SH-SY5Y (cell line): ENCODE data around the gene RAD51B.

Source experiments
- GATA2 ChIP-seq: IDR thresholded peaks from 2 replicates; pipeline ENCODE4 v1.6.1; 2011; ENCODE audit warnings: mild to moderate bottlenecking, low read depth, low read length
- GATA3 ChIP-seq: IDR thresholded peaks from 2 replicates; pipeline ENCODE4 v1.6.1; 2011; ENCODE audit warnings: low read depth, mild to moderate bottlenecking, low read length, moderate library complexity

The RAD51B gene

DNA sequence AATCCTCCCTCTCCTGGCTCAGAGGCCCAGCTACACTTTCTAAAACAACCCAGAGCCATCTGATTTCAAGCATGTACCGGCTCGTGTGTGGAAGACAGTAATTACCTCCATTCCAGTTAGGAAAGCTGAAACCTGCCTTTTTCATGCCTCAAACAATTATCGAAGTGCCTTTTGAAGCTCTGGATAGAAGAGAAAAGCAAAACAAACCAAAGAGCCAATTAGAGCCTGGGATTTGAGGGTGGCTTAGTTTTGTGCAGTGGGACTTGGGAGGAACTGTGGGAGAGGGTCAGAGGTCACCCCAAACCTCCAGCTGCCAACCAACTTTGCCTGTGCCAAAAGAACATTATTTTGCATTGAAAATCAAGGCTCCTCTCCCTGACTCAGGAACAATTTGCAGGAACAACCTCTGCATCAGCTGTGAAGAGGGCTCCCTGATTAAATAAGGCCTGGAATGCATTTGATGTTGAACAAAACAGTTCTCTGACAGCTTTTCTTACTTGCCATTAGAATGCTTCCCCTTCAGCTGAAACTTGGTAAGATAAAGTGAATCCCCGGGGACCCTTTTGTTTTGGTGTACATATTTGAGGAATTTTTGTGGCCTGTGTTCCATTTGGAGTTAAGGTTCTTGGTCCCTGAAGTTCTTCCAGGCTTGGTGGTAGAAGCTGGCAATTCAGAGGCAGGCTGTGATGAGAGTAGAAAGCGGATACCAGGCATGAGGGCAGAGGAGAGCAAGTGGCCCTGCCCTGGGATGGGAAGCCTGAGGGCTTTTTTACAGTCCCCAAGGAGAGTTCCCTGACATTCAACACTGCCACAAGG is 703.1 kb downstream of the RAD51B start:
- TF ChIP-seq GATA2 (no peak), GATA3 (no peak)

DNA sequence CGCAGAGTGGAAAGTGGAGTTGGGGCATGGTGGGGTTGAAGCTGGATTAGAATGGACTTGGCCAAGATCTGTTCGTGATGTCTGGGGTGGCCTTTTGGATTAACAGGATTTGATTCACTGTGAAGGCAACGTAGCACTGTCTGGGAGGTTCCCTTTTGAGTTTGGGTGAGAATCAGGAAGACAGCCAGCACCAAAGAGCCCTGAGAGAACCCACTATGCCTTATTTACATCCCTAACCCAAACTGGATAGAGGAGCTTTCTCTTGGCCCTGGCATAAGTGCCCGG is 703.7 kb downstream of the RAD51B start:
- no peak for TF ChIP-seq GATA2
- TF ChIP-seq GATA3: no peak

DNA sequence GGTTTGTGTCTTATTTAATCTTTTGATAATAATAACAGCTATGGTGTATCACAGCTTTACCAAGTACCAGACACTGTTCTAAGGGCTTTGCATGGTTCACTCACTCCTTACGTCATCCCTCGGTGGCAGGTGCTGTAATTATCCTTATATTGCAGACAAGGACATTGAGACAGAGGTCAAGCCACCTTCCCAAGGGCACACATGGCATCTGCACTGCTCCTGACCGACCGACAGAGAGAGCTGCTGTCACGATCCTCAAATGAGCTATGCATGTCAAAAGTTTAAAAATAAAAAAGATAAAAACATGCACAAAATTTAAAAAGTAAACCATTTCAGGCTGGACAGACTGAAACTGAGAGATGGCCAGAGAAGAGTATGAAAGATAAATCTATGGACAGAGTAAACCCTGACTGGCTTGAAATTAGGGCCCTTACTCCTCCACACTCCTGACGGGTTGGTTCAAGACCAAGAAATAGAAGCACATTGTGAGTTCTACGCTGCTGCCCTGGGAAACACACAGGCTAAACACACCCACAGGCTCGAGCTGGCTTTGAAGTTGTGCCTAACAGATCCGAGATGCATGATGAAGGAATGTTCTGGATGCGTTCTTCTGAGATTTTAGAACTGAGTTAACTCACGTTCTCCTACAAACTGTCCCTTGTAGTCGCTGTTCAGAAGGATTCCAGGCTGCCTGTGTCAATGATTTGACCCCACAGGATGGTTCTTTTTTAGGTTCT is 704.6 kb downstream of the RAD51B start:
- TF ChIP-seq GATA3 (no peak), GATA2 (no peak)

DNA sequence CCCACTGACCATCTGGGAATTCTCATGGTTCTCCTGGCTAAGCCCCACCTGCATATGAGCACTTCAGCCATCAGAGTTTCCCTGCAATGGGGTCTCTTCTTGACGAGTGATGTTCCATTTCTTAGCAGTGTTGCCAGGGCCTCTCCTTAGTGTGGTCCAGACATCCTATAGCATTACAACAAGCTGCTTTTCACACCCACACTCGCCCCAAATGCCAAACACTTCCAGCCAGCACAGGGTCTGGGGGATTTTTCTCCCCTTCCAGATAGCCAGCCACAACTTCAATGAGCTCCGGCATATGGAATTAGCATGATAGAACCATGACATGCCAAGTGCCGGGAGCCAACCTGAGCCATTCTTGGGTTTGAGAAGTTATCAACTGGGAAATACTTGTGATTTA is 705.9 kb downstream of the RAD51B start:
- TF ChIP-seq GATA3 (no peak), GATA2 (no peak)

DNA sequence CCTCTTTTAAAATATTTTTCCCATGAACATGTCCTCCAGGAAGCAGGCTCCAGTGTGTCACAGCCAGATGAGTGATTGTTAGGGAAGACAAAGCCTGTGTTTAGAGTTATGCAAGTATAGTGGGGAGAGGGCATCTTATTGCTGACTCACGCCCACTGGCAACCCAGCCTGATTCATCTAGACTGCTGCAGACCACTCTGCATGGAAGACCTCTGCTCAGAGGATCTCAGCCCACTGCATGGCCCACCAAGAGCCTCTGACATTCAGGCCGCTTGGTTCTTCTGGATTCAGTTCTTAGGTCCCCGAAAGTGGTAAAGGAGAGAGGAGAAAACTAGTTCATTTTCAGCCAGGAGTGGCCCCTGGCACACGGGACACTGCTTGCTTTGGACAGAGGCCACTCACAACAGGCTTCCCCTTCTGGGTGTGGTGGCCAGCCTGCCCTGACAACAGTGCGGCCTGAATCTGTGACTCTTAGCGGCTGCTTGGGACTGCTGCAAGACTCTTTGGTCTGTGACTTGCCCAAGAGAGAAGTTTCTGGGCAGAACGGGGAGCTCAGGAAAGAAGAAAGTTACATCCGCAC is 707.0 kb downstream of the RAD51B start:
- TF ChIP-seq GATA3 (no peak), GATA2 (no peak)

DNA sequence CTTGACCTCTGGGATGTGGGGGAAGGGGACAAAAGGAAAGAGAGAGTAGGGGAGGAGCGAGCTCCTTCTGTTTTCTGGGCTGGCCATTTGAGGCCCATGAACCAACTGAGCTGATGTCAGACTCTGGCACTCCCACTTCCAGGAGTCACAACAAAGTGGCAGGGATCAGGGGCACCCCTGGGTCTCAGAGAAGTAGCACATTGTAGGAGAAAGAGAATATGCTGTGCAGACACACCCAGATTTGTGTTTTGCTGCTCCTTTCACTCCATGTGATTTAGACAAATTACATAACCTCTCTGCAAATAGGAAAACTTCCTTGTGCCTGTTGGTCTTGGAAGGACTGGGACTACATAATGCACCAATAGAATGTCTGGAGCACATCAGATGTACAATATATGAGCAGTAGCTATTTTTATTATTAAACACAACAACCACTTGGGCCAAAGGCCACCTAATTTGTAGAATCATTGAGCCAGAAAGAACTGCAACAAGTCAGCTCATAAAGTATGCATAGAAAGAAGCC is 707.8 kb downstream of the RAD51B start:
- TF ChIP-seq GATA3 (no peak), GATA2 (no peak)

DNA sequence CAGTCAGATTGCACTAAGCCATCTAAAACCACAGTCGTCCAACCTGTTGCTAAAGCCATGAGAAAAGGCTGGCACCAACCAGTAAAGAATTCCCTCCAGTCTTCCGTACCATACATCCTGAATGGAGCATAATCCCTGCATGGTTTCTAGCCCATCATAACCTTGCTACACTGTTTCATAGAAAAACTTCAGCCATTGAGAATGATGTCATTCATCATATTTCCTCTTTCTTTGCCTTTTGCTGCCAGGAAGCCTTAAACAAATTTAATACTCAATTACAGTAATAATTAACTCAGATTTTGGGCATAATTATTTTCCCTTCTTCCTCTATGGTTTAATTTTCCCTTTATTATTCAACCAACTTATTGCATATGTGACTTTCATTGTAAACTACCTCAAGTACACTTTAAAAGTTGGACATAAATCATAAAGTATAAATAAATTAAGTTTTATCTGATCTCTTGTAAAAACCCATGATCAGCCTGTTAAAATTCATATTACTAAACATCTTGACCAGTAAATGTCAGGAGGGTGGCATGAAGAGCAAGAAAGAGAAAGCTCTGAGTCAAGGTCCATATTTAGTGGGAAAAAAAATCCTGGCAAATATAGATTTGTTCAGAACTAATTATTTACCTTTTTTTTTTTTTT is 708.6 kb downstream of the RAD51B start:
- TF ChIP-seq GATA2 (no peak), GATA3 (no peak)

DNA sequence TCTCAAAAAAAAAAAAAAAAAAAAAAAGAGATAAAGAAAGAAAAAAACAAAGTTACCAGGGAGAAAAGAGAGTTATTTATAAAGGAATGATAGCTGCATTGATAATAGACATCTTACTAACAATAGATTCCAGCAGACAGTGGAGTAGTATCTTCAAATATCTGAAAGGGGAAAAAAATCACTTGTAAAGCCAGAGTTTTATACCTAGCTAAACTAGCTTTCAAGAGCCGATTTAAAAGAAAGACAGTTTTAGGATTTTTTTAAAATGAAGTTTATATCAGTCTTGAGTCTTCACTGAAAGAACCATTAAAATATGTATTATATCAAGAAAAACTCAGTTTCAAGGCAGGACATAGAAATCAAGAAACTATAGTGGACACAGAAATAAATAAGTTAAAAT is 710.9 kb downstream of the RAD51B start:
- TF ChIP-seq GATA3: no peak
- no peak for TF ChIP-seq GATA2

DNA sequence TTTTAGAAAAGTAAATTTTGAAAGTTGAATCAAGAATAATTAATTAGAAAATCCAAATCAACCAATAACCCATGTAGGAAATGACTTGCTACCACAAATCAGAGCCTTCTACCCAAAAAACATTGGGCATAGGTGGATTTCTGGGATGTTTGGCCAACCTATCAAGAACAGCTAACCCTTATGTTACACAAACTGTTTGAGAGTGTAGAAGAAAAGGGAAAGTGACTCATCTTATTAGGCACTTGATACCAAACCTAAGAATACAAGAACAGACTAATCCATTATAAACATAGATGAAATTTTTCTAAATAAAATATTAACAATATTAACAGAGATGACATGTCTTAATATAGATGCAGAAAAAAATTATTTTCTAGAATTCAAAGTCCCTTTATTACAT is 712.9 kb downstream of the RAD51B start:
- TF ChIP-seq GATA3 (no peak), GATA2 (no peak)

DNA sequence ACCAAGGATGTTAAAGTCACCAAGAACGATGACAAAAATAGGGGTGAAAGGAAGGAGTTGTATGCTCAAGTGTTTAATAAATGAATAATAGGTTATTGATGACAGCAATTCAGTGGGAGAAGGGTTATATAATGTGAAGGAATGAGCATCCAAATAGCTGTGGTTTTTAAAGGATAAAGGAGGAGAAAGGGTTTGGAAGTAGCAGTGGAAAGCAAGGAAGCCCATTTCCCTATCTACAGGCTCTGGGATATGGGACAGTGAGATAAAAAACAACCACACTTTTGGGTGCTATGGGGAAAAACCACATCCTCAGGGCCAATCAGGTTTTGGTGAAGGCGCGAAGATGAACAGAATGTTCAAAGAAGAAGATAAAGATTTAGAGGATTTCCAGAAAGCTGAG is 714.7 kb downstream of the RAD51B start:
- TF ChIP-seq GATA2: no peak
- TF ChIP-seq GATA3: no peak

DNA sequence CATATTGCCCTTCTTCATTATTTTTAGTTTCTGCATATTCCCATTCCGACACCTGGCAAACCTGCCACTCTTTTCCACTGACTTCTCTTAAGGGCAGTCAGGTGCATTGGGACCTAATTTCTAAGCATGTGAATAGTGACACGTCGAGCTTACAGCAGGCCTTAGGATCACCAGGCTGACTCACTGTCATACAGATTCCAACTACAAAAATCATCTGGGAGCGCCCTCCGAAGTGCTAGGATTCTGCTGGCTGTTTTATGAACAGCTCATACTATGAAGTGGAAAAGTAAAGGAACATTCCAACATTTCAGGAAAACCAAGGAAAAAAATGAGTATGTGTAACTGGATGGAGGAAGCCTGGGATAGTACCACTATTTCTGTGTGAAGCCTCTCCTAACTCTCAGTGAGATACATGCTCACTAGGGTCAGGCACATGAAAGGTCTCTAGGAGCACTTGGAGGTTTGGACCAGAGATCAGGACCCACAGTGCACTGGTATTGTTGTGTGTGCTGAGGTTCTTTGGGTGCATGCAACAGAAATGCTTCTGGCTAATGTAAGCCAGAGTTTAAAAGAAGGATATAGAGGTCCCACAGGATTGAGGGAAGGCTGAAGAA is 715.9 kb downstream of the RAD51B start:
- no peak for TF ChIP-seq GATA3
- no peak for TF ChIP-seq GATA2

DNA sequence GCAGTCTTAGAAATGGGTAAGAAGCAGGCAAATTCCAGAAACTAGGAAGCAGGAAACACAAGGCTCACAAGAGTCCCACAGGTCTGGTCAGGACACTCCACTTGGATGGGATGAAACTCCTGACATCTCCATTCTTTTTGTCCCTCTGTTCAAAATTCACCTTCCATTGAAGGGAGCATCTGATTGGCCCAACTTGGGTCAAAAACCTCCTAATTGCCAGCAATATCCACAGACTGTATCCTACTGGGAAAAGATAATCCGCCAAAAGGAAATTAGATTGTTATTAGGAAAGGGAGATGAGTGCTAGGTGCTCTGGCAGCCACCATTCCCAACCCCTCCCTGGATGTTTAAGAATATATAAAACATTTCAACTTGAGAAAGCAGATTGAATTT is 716.4 kb downstream of the RAD51B start:
- TF ChIP-seq GATA2: no peak
- no peak for TF ChIP-seq GATA3

DNA sequence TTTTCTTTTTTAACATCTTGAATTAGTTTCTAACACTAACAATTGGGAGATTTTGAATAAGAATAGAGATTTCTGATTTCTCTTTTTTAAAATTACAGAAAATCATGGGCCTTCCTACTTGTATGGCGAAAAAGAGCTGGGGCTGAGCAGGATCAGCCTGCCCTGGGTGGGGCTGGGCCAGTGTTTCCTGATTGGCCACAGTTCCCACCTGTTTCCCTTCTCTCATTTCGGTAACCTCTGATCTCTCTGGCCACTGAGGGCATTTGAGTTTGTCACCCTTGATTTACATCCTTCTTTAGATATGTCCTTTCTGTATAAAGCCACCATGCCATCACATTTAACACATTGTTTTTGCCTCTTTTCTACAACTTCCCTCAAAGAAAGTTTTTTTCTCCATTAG is 719.1 kb downstream of the RAD51B start:
- TF ChIP-seq GATA2: no peak
- no peak for TF ChIP-seq GATA3

DNA sequence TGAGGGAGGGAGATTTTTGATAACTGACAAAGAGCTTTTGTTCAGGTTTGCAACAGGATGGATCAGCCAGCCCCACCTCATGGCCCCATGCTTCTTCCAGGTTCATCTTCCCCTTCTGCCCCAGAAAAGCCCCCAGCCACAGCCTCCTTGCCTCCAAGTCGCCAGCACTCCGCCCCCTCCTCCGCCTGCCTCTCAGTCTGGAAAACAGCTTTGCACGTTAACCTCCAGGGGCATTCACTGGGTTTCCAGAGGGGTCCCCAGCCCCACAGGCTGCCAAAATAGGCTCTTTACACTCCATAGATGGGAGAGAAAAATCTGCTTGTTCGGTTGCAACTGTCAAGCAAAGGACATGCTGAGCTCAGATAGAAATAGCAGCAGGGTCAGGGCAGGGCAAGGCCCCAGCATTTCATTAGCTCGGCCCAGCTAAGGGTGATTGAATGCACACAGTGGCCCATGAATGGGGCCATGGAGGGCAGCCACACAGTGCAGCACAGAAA is 719.7 kb downstream of the RAD51B start:
- TF ChIP-seq GATA2: no peak
- TF ChIP-seq GATA3: no peak
